HG03039 (cell line): ENCODE data around the gene CACNA1H.

Experiments
- ATAC-seq: cut with Tn5 transposase; IDR thresholded peaks from one replicate; pipeline ENCODE4 v1.9.1; 2021; ENCODE audit warnings: mild to moderate bottlenecking, moderate library complexity; ENCODE audit not compliant: unreplicated experiment

CACNA1H gene

GRCh38 chr16:1140582-1141162 lies 12.2 kb upstream of the CACNA1H start:
- no peak for ATAC-seq

- ATAC-seq = no peak
Observed at GRCh38 chr16:1141191-1141590, 11.7 kb upstream of the CACNA1H start.

- no peak for ATAC-seq
Observed at GRCh38 chr16:1141716-1142115, 11.2 kb upstream of the CACNA1H start.

GRCh38 chr16:1142911-1143310 lies 10.0 kb upstream of the CACNA1H start:
- ATAC-seq = no peak

GRCh38 chr16:1143761-1144450 lies 9.0 kb upstream of the CACNA1H start:
- ATAC-seq = no peak

- ATAC-seq = no peak
Observed at GRCh38 chr16:1144476-1145382, 8.2 kb upstream of the CACNA1H start.

- no peak for ATAC-seq
Observed at GRCh38 chr16:1145383-1146100, 7.4 kb upstream of the CACNA1H start.

GRCh38 chr16:1146409-1146808 lies 6.5 kb upstream of the CACNA1H start:
- no peak for ATAC-seq

- no peak for ATAC-seq
Observed at GRCh38 chr16:1147027-1147426, 5.9 kb upstream of the CACNA1H start.

GRCh38 chr16:1149101-1149636 lies 3.7 kb upstream of the CACNA1H start:
- ATAC-seq = no peak

GRCh38 chr16:1150511-1150982 lies 2.4 kb upstream of the CACNA1H start:
- ATAC-seq = no peak

GRCh38 chr16:1151424-1152122 lies 1.3 kb upstream of the CACNA1H start:
- ATAC-seq = no peak

- no peak for ATAC-seq
Observed at GRCh38 chr16:1152123-1152638, 725 bp upstream of the CACNA1H start.

GRCh38 chr16:1153480-1154160 lies 714 bp downstream of the CACNA1H start:
- ATAC-seq = no peak

- ATAC-seq = no peak
Observed at GRCh38 chr16:1154291-1154886, 1.5 kb downstream of the CACNA1H start.

- no peak for ATAC-seq
Observed at GRCh38 chr16:1154887-1155331, 2.0 kb downstream of the CACNA1H start.

GRCh38 chr16:1155353-1156054 lies 2.6 kb downstream of the CACNA1H start:
- ATAC-seq = no peak
